Liver (tissue), 3 donors: ENCODE measurements around the gene CUX1.

Experiments used
- FOXA1 ChIP-seq: IDR thresholded peaks from 2 replicates; pipeline ENCODE4 v1.6.1; 2016; ENCODE audit warnings: antibody characterized with exemption
- JUND ChIP-seq, 2 donors: IDR thresholded peaks; 2 replicates each; pipeline ENCODE4 v1.6.1; 2016; ENCODE audit warnings: antibody characterized with exemption in 2 of 2
- TF ChIP-seq, protein P1 (sequence below): fragments of 150-350 bp; IDR thresholded peaks from 2 replicates; pipeline ENCODE4 v1.5.1; 2017; ENCODE audit warnings: improper control_type of control experiment, low read depth, low read length; ENCODE audit not compliant: missing input control
- TF ChIP-seq, protein P2 (sequence below): IDR thresholded peaks from 2 replicates; pipeline ENCODE4 v1.6.1; 2016; ENCODE audit warnings: antibody characterized with exemption
- TF ChIP-seq, protein P3 (sequence below): IDR thresholded peaks from 2 replicates; pipeline ENCODE4 v1.6.1; 2016; ENCODE audit warnings: antibody characterized with exemption
- donor health status: healthy.
- donor health status: healthy.

DNA sequence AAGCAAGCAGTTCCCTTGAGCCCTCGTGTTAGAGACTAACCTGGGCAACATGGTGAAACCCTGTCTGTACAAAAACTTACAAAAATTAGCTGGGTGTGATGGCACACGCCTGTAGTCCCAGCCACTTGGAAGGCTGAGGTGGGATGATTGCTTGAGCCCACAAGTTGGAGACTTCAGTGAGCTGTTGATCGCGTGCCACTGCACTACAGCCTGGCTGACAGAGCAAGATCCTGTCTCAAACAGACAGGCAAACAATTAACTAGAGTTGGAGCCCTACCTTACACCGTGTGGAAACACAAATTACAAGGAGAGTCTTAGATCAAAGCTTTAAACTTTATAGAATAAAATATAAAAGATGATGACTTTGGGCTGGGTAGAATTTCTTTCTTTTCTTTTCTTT, 219.5 kb downstream of the CUX1 start:
- no peak for TF ChIP-seq JUND (IDR thresholded peaks at IDR 0.05)
- TF ChIP-seq, protein P1, sequence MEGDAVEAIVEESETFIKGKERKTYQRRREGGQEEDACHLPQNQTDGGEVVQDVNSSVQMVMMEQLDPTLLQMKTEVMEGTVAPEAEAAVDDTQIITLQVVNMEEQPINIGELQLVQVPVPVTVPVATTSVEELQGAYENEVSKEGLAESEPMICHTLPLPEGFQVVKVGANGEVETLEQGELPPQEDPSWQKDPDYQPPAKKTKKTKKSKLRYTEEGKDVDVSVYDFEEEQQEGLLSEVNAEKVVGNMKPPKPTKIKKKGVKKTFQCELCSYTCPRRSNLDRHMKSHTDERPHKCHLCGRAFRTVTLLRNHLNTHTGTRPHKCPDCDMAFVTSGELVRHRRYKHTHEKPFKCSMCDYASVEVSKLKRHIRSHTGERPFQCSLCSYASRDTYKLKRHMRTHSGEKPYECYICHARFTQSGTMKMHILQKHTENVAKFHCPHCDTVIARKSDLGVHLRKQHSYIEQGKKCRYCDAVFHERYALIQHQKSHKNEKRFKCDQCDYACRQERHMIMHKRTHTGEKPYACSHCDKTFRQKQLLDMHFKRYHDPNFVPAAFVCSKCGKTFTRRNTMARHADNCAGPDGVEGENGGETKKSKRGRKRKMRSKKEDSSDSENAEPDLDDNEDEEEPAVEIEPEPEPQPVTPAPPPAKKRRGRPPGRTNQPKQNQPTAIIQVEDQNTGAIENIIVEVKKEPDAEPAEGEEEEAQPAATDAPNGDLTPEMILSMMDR, result no peak
- no peak for TF ChIP-seq FOXA1
- TF ChIP-seq, protein P2, sequence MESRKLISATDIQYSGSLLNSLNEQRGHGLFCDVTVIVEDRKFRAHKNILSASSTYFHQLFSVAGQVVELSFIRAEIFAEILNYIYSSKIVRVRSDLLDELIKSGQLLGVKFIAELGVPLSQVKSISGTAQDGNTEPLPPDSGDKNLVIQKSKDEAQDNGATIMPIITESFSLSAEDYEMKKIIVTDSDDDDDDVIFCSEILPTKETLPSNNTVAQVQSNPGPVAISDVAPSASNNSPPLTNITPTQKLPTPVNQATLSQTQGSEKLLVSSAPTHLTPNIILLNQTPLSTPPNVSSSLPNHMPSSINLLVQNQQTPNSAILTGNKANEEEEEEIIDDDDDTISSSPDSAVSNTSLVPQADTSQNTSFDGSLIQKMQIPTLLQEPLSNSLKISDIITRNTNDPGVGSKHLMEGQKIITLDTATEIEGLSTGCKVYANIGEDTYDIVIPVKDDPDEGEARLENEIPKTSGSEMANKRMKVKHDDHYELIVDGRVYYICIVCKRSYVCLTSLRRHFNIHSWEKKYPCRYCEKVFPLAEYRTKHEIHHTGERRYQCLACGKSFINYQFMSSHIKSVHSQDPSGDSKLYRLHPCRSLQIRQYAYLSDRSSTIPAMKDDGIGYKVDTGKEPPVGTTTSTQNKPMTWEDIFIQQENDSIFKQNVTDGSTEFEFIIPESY, result no peak
- TF ChIP-seq, protein P3, sequence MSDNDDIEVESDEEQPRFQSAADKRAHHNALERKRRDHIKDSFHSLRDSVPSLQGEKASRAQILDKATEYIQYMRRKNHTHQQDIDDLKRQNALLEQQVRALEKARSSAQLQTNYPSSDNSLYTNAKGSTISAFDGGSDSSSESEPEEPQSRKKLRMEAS, result no peak
